HG03378 (cell line): ENCODE measurements around the gene RAD21L1.

Source experiments
- ATAC-seq: cut with Tn5 transposase; IDR thresholded peaks from one replicate; pipeline ENCODE4 v1.9.1; 2021; ENCODE audit warnings: mild to moderate bottlenecking, moderate library complexity; ENCODE audit not compliant: unreplicated experiment

RAD21L1 gene

DNA sequence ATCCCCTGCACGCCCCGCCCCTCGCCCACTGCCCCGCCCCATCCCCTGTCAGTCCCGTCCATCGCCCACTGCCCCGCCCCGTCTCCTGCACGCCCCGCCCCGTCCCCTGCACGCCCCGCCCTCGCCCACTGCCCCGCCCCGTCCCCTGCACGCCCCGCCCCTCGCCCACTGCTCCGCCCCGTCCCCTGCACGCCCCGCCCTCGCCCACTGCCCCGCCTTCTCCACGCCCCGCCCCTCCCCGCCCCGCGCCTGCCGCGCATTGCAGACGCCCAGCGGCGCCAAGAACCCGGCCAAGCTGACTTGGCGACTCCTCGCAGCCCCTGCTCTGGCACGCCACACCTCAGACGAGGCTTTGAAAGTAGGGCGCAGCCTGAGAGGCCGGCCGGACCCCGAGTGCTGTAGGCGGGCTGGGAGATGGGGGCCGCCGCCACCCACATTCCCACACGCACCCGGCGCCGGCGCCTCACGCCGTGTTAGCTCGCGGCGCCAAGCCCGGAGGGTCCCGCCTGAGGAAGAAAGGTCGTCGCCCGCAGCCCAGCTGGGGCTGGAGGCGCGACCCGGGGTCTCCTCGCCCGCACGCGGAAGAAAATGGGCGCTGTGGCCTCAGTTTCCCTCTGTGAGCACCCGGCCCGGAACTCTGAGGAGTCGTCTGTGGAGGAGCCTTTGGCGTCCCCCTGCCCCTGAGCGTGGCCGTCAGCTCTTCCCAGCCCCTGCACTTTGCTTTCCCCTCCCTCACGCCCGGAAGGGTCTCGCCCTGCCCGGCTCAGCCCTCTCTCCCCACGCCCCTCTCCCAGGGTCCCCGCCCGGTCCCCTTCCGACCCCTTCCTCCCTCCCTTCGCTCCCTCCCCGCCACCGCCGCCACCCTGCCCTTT lies at the start of gene RAD21L1:
Gene RAD21L1 (plus strand): TSS at position 262 of the 872 bp plus-strand sequence. CDS start 2,410 bp downstream, outside the sequence.
- ATAC-seq = no peak

DNA sequence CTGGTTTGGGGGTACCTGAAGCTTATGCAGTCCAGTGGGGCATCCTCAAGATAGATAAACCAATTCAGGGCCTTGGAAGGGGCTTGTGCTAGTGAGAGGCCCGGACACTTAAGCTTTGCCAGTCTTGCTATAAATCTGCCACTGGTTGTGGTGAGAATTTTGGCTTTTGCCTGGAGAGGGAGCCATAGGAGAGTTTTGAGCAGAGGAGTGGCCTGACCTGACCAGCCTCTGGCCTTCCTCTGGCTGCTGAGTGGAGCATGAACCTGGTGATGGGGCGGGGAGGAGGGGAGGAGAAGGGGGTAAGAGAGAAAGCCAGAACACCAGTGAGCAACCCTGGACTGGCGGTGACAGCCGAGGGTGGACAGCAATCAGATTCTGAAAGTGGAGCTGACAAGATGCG lies 48.2 kb upstream of the RAD21L1 start:
- ATAC-seq = no peak

DNA sequence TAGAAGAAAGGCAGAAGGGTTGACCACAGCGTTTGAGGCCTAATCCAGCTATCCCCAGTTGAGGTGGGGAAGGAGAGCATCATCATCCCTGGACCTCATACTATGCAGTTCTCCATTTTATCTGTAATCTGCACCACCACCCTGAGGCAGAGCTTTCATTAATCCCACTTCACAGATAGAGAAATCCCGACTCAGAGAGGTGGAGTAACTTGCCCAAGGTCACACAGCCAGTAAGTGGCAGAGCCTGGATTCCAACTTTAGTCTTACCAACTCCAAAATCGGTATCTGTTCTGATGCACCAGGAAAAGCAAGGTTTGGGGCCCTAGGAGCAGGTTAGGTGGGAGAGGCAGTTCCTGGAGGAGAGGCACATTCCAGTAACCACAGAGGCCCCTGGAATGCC lies 47.7 kb upstream of the RAD21L1 start:
- no peak for ATAC-seq

DNA sequence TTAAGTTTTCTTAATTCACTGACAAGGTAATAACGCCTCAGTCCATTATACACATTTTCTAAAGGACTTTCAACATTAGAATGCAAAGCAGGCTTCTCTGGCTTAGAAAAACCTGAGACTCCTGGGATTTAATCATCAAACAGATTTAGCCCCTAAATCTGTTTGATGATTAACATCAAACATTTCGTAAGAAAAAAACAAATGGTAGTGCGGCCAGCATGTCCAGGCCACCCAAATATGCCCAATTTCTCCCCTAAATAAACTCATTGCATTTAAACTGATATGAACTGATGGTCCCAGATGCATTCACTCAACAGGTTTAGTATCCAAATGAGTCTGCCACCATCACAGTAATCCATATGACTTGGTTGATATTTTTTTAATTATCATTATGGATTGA lies 47.2 kb upstream of the RAD21L1 start:
- no peak for ATAC-seq

DNA sequence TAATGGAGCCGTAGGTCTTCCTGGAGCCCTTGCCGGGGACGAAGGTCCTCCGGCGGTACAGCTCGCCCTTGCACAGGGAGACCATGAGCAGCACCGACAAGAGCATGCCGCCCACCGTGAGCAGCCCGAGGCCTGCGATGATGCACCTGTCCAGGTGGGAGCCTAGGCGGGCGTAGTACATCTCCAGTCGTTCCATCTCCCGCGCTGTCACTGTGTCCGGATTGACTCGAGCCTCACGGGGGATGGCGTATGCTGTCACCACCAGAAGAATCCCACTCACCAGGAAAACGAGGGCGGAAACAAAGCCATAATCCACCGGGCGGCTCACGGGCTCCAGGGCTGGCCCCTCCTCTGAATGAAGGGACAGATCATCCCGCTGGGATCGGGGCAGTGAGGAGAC lies 44.9 kb upstream of the RAD21L1 start:
- no peak for ATAC-seq

DNA sequence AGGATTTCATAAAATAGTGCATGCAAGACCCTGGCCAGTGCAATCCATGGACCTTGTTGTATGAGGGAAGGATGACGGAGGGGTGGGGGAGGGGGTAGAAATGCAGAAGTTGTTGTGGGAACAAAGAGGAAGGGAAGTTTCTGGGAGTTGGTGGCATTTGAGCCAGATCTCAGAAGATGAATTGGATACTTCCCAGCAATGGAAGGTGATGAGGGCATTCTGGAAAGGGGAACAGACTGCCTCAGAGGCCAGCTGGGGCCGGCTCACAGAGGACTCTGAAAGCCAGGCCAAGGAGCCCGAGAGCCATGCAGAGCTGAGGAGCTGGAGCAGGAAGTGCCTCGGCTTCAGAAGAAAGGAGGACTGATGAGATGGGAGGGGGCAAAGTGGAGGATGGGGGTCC lies 43.7 kb upstream of the RAD21L1 start:
- ATAC-seq = no peak

DNA sequence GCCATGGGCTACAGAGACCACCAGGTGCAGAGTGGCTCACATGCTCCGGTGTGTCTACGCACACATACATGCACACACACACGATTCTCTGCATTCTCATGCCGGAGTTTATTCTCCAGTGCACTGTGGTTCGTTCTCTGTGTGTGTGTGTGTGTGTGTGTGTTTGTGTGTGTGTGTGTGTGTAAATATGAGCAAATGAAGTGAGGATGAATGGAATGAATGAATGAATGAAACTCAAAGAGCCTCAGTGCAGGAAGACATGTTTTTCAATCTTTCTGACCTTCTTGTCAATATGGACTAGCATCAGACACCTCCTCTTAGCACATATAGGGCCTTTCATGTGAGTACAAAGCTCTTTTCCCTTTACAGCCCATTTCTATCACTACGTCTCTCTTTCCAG lies 42.7 kb upstream of the RAD21L1 start:
- no peak for ATAC-seq

DNA sequence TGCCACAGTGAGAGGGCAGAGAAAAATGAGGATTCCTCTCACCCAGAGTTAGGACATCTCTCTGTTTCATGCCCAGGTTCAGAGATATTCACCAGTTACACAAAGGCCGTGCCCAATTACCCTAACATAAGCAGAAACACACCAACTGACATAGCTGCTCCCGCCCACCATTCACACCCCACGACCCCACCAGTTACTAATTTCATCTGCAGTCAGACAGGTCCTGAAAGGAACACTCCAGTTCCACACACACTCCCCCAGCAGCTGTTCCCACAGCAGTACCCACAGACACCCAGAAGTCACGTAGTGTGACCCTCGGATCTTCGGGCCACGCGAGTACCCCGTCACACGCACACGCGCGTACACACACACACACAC lies 41.6 kb upstream of the RAD21L1 start:
- ATAC-seq = no peak

DNA sequence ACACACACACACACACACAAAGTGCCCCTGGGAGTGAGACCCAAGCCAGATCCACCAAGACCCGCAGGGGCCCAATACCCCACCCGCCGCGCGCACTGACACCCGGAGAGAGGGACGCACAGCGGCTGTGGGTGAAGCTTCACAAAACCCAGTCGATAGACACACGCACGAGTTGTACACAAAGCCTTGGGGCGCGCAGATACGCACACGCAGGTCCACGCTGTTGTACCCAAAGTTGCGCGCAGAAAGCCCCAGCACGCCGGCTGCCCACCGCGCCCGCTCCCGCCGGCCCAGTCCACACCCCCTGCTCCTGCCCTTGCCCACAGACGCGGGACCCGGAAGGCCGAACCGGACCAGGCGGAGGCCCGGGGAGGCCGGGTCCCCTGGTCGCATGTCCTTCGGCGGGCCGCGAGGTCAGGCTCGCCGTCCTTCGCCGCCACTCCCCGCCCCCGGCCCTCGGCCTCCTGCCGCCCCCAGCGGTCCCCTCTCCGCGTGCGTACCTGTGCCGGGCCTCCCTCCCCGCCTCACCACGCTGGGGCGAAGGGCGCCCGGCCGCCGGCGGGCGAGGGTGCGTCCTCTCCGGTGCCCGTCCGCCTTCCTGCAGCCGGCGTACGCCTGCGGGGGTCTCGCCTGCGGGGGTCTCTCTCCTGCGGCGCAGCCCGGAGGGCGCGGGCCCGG lies 41.1 kb upstream of the RAD21L1 start, which contains the start of gene TMEM74B:
Gene TMEM74B (minus strand): TSS at position 344 of the 678 bp plus-strand sequence. CDS start 1,180 bp downstream, outside the sequence.
- ATAC-seq = no peak

DNA sequence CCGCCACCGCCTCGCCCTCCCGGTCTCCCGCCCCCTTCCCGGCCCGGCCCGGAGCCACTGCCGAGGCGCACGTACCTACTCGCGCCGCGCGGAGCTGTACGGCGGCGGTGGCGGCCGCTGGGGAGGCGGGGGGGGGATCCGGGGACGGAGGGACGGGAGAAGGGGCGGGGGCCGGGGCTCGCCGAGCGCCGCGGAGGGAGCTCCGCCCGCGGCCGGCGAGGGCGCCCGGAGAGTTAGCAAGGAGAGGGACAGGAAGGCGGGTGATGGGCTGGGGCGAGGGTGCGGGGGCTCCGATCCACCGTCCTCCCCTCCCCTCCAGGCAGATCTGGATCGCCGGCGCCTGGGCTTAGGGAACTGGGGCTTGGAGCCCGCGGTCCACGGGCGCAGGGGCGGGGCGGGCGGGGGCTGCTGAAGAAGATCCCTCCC lies 40.5 kb upstream of the RAD21L1 start:
- ATAC-seq = no peak

DNA sequence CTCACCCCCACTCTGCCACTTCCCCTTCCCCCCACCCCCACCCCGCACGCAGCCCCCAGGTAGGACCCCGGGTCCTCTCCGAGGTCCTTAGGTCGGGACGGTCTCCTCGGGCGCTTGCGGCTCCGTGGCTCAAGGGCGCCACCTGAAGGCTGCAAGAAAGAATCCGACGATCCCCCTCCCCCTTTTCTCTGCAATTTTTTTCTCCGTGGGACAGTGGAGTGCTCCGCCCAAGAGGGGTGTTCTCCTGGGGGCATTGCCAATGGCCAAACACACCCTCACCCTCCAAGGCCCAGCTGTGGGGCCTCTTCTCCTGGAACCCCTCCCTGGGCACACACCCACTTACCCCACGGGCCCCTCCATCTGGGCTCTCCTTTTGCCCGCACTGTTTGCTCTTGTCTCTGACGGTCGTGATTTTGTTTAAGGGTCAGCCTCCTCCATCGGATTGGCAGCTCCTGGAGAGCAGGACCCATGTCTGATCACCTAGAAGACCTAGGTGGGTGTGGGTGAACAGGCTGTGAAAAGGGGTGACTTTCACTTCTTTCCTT lies 40.0 kb upstream of the RAD21L1 start:
- ATAC-seq = no peak

DNA sequence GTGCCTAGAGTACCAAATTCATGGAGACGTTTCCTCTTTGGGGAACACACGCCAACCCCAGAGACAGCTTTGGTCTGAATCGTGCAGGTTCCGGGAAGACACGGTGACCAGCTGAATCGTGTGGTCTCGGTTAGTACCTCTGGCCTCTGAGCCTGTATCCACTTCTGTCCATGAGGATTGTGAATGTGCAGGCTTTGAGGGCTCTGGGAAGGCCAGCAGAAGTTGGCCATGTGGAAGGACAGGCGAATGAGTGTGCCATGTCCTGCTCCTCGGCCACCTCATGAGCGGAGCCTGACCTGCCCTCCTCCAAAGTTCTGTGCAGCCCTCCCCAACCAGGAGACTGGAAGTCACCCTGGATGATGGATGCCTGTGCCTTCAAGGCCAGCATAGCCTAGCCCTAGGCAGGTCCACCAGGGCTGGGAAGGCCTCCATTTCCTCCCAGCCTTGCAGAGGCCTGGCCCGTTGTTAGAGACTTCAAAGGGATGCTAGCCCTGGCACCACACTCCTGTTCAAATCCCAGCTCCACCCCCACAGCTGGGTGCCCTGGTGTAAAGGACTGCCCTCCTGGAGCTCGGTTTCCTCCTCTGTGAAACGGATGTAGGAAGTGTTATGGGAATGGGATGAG lies 39.4 kb upstream of the RAD21L1 start:
- ATAC-seq = no peak

DNA sequence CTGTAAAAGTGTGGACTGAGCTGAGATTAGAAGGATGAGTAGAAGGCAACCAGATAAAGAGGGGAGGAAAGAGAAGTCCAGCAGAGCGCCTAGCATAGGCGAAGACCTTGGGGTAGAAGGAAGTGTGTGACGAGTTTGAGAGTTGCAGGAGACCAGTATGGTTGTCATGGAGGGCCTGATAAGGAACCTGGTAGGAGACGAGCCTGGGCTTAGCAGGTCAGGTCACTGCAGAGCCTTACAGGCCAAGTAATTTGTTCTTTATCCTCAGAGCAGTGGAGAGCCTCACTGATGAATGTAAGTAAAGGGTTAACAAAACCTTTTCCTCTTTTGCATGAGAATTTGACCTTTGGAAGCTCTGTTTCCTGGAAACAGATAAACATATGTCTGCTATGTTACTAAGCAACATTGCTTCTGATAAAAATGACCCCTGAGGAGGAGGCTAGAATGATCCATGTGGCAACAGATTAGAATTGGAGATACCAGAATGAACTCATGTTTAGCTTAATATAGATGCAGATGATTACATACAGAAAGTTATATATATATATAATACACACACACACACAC lies 38.2 kb upstream of the RAD21L1 start:
- no peak for ATAC-seq

DNA sequence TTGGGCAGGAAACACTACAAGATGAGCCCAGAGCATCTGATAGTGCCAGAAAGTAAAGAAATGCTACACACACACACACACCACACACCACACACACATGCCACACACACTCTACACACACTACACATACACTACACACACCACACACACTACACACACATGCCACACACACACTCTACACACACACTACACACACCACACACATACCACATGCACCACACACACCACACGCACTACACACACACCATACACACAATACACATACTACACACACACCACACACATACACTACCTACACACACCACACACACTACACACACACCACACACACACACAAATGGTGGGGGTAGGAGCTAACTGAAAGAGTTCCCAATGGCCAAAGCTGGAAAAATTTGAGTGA lies 37.5 kb upstream of the RAD21L1 start:
- ATAC-seq = no peak

DNA sequence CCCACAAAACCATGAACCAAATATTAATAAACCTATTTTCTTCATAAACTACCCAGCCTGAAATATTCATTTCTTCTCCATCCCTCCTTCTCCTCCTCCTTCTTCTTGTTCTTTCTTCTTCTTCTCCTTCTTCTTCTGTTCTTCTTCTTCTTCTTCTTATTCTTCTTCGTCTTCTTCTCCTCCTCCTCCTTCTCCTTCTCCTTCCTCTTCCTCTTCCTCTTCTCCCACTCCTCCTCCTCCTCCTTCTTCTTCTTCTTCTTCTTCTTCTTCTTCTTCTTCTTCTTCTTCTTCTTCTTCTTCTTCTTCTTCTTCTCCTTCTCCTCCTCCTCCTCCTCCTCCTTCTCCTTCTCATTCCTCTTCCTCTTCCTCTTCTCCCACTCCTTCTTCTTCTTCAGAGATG lies 36.0 kb upstream of the RAD21L1 start:
- ATAC-seq = no peak

DNA sequence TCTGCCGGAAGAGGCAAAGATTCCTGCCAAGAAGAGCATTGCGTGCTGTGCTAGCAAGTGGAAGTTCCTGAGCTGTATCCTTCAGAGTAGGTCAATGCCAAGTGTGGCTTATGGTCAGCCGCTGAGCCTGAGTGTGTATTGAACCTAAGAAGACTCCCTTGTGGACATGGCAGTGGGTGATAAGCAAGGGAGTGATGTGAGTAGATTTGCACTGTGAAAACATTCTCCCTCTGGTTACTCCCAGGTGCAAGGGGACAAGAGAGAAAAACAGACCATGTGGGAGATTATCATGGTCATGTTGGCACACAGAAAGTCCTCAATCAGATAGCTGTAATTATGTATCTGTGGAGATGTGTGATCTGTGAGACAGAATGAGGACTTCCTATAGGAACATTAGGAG lies 35.0 kb upstream of the RAD21L1 start:
- no peak for ATAC-seq

DNA sequence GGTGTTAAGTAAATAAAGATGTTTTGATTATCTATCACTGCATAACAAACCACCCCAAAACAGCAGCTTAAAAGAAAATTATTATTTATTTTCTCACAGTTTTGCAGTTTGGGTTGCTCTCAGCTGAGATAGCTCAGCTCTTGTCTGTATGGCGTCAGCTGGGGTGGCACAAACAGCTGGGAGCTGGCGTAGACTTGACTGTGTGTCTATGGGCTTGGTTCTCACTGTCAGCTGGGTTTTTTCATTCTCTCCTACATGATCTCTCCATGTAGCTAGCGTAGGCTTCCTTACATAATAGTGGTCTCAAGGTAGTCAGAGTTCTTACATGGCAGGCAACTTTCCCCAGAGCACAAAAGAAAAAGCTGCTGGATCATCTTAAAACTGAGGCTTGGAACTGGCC lies 34.5 kb upstream of the RAD21L1 start:
- no peak for ATAC-seq

DNA sequence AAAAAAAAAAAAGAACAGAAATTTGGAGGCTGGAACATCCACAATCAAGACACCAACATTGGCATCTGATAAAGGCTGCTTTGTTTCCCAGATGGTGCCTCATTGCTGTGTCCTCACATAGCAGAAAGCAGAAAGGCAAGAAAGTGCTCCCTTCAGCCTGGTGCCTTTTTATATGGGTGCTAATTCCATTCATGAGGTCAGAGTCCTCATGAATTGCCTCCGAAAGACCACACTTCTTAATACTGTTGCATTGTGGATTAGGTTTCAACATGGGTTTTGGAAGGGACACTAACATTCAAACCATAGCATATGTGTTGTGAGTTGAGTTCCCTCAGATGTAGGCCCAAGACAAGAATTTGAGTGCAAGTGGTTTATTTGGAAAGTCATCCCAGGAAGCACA lies 30.6 kb upstream of the RAD21L1 start:
- ATAC-seq = no peak

DNA sequence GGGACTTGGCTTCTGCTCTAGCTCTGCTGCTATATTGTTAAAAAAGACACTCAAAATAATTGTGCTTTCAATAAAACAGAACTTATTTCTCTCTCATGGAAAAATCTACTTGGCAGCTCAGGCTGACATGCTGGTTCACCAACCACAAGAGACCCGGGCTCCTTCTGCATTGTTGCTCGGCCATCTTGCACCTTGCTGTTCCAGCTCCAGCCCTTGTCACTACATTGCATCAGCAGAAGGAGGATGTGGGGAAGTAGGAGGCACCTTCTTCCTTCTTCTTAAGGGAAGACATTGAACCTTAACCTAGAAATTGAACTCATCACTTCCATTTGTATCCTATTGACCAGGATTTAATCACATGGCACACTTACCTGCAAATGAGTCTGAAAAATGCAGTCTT lies 29.2 kb upstream of the RAD21L1 start:
- no peak for ATAC-seq

DNA sequence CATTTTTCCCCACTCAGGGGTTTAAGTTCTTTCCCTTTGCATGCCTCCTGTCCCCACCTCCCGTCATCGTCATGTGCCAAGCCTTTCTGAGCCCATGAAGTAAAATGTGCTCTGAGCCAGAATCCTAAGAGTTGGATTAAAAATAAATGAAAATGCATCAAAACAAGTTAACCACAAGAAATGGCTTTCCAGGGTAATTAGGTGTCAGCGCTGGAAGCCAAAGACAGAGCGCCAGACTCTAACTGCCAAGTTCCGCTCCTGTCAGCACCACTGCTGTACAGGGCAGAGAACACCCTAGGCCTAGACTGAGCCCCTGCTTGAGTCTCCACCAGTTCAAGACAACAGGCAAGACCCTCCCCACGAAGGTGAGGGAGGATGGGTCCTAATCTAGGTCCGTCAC lies 28.0 kb upstream of the RAD21L1 start:
- ATAC-seq = no peak

DNA sequence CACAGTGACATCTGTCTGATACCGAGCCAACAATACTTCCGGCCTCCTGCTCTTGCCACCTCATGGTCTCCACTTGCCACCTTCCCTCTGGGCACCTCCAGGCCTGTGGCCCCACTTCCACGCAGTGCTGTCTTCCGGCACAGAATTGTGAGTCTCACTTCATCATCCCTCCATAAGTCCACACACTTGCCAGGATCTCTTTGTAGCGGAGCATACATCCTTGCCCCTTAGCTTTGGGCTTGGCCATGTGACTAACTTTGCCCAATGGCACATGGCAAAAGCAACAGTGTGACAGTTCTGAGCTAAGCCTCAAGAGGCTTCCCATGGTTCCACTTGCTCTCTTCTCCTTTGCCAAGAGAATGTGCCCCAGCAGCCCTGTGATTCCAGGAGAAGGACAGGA lies 27.1 kb upstream of the RAD21L1 start:
- no peak for ATAC-seq
